HCT116 (cell line): ENCODE results near the gene ARHGAP33. TPM values are rescaled to one million over a fixed set of nuclear protein-coding genes. Genes with fewer than 3 reads are reported as not detected.

Source experiments
- ATAC-seq: fragments of 200-7000 bp; cut with Tn5 transposase; 2 replicates; pipeline ENCODE4 v1.9.1; 2020; ENCODE audit warnings: mild to moderate bottlenecking, moderate library complexity
- BruUV-seq: library from RNA; stranded (reverse); fragments of 400-500 nt; replicated peaks from 2 replicates; lab custom pipeline; 2021; lab: Mats Ljungman, UMichigan
- CTCF ChIA-PET: fragments of 300-600 bp; sonication (Branson Sonifier 250); formaldehyde crosslinking; loops from one replicate; lab custom pipeline; 2021; ENCODE audit warnings: antibody characterized with exemption; lab: Charles Lee
- POLR2A ChIA-PET: fragments of 300-600, 350-600 bp; sonication (Branson Sonifier 250); formaldehyde crosslinking; loops from one replicate; lab custom pipeline; 2021; ENCODE audit warnings: antibody characterized with exemption; lab: Charles Lee
- RAD21 ChIA-PET, 2 experiments: fragments of 300-600 bp; sonication (Branson Sonifier 250); formaldehyde crosslinking; loops; one replicate each; lab custom pipeline; 2023; ENCODE audit warnings: low total read pairs in 2 of 2; ENCODE audit not compliant: uncharacterized antibody in 2 of 2, unreplicated experiment in 2 of 2, low non-redundant PET in 1 of 2; lab: Charles Lee
- DNase-seq: peaks from one replicate; pipeline ENCODE4 v3.0.0-alpha.2; 2010; ENCODE audit warnings: low read depth, low spot score
- H2AFZ ChIP-seq: fragments of 200-600 bp; shearing (Covaris generic), sonication (generic); 2 replicates; pipeline ENCODE4 v1.6.1; 2017; ENCODE audit warnings: low read depth, mixed run types, mixed read lengths, antibody characterized with exemption, low read length; ENCODE audit not compliant: poor library complexity, severe bottlenecking
- H3K27ac ChIP-seq: 2 replicates; pipeline ENCODE4 v1.5.1; 2012; ENCODE audit warnings: low read depth, low read length
- H3K27me3 ChIP-seq: fragments of 200-600 bp; sonication (generic); 2 replicates; pipeline ENCODE4 v1.6.1; 2016; ENCODE audit warnings: mixed run types, low read length, mixed read lengths; ENCODE audit not compliant: insufficient read depth
- H3K36me3 ChIP-seq, 2 experiments: fragments of 200-500 bp in 1 of 2; fragments of 200-600 bp in 1 of 2; sonication (Bioruptor generic) in 1 of 2; sonication (generic) in 1 of 2; 2 replicates each; pipeline versions ENCODE4 v1.5.1 to v1.6.1; 2014 to 2016; ENCODE audit warnings: low read length in 2 of 2, inconsistent platforms in 1 of 2, mixed read lengths in 1 of 2, mixed run types in 1 of 2; ENCODE audit not compliant: insufficient read depth in 2 of 2, control insufficient read depth in 1 of 2
- H3K4me1 ChIP-seq, 2 experiments: fragments of 200-600 bp in 1 of 2; sonication (generic) in 1 of 2; 2 replicates each; pipeline versions ENCODE4 v1.5.1 to v1.6.1; 2012 to 2017; ENCODE audit warnings: low read length in 2 of 2, inconsistent platforms in 1 of 2, mild to moderate bottlenecking in 1 of 2, mixed read lengths in 1 of 2, mixed run types in 1 of 2, moderate library complexity in 1 of 2; ENCODE audit not compliant: insufficient read depth in 2 of 2, control insufficient read depth in 1 of 2
- H3K4me2 ChIP-seq: fragments of 200-600 bp; sonication (generic); 2 replicates; pipeline ENCODE4 v1.6.1; 2017; ENCODE audit warnings: mixed run types, low read length, mixed read lengths
- H3K4me3 ChIP-seq, 2 experiments: fragments of 200-600 bp in 1 of 2; sonication (generic) in 1 of 2; replicated peaks in 1 of 2; 2 replicates each; pipeline ENCODE4 v1.5.1; 2011 to 2016; ENCODE audit warnings: low read length in 2 of 2, control low read depth in 1 of 2, low read depth in 1 of 2, mild to moderate bottlenecking in 1 of 2, mixed read lengths in 1 of 2, mixed run types in 1 of 2
- H3K79me2 ChIP-seq: fragments of 200-600 bp; sonication (generic); 2 replicates; pipeline ENCODE4 v1.6.1; 2017; ENCODE audit warnings: mild to moderate bottlenecking, mixed run types, low read length, moderate library complexity, mixed read lengths; ENCODE audit not compliant: insufficient read depth
- H3K9ac ChIP-seq: fragments of 200-600 bp; sonication (generic); 2 replicates; pipeline ENCODE4 v1.6.1; 2016; ENCODE audit warnings: low read length, mixed read lengths
- H3K9me2 ChIP-seq: fragments of 200-600 bp; sonication (generic), shearing (Covaris generic); 2 replicates; pipeline ENCODE4 v1.6.1; 2017; ENCODE audit warnings: mixed run types, mild to moderate bottlenecking, moderate library complexity; ENCODE audit not compliant: insufficient read depth
- H3K9me3 ChIP-seq, 2 experiments: fragments of 200-500 bp in 1 of 2; fragments of 200-600 bp in 1 of 2; sonication (Bioruptor generic) in 1 of 2; sonication (generic) in 1 of 2; 2 replicates each; pipeline ENCODE4 v1.6.1; 2014 to 2017; ENCODE audit warnings: low read length in 2 of 2, mixed read lengths in 2 of 2, inconsistent platforms in 1 of 2, low read depth in 1 of 2, mild to moderate bottlenecking in 1 of 2, mixed run types in 1 of 2, moderate library complexity in 1 of 2; ENCODE audit not compliant: control insufficient read depth in 1 of 2, insufficient read depth in 1 of 2
- H4K20me1 ChIP-seq: fragments of 200-600 bp; sonication (generic), shearing (Covaris generic); 2 replicates; pipeline ENCODE4 v1.6.1; 2017; ENCODE audit warnings: mixed run types, mild to moderate bottlenecking, moderate library complexity; ENCODE audit not compliant: insufficient read depth
- CBX3 ChIP-seq: IDR thresholded peaks from 2 replicates; pipeline ENCODE4 v1.6.1; 2012; ENCODE audit warnings: low read depth
- CEBPB ChIP-seq: IDR thresholded peaks from 2 replicates; pipeline ENCODE4 v1.6.1; 2012; ENCODE audit warnings: low read depth
- EGR1 ChIP-seq: IDR thresholded peaks from 2 replicates; pipeline ENCODE4 v1.6.1; 2012; ENCODE audit warnings: low read depth
- ELF1 ChIP-seq: IDR thresholded peaks from 2 replicates; pipeline ENCODE4 v1.6.1; 2012; ENCODE audit warnings: low read depth, borderline replicate concordance
- EZH2 ChIP-seq: fragments of 200-600 bp; sonication (generic); IDR thresholded peaks from 2 replicates; pipeline ENCODE4 v1.6.1; 2017; ENCODE audit warnings: antibody characterized with exemption, mixed run types
- EZH2phosphoT487 ChIP-seq: fragments of 200-600 bp; IDR thresholded peaks from 2 replicates; pipeline ENCODE4 v1.6.1; 2018; ENCODE audit warnings: antibody characterized with exemption, borderline replicate concordance
- POLR2A ChIP-seq: IDR thresholded peaks from 2 replicates; pipeline ENCODE4 v1.7.0; 2011; ENCODE audit warnings: borderline replicate concordance; ENCODE audit not compliant: insufficient read depth, insufficient read length; ENCODE audit errors: extremely low read depth
- POLR2AphosphoS5 ChIP-seq: IDR thresholded peaks from 2 replicates; pipeline ENCODE4 v1.6.1; 2011; ENCODE audit warnings: mild to moderate bottlenecking, low read depth, low read length, moderate library complexity
- SIN3A ChIP-seq: IDR thresholded peaks from 2 replicates; pipeline ENCODE4 v1.6.1; 2012; ENCODE audit warnings: low read depth
- SP1 ChIP-seq: IDR thresholded peaks from 2 replicates; pipeline ENCODE4 v1.6.1; 2012; ENCODE audit warnings: low read depth
- TCF7L2 ChIP-seq: IDR thresholded peaks from 2 replicates; pipeline ENCODE4 v1.7.0; 2011; ENCODE audit warnings: borderline replicate concordance, inconsistent platforms; ENCODE audit not compliant: insufficient read depth, insufficient read length; ENCODE audit errors: extremely low read depth
- intact Hi-C: fragments of 100-400 bp; cut with micrococcal nuclease; formaldehyde crosslinking; loops from 2 replicates; pipeline ENCODE4 v1.10.0; 2022
- total RNA-seq: library from RNA; stranded (reverse); gene quantifications from one replicate; pipeline ENCODE4 v1.2.1, GENCODE V29; 2021; ENCODE audit not compliant: unreplicated experiment
- TF ChIP-seq, protein P1 (sequence below): IDR thresholded peaks from 2 replicates; pipeline ENCODE4 v1.6.1; 2012
- TF ChIP-seq, protein P2 (sequence below): IDR thresholded peaks from 2 replicates; pipeline ENCODE4 v1.6.1; 2012
- TF ChIP-seq, protein P3 (sequence below): IDR thresholded peaks from 2 replicates; pipeline ENCODE4 v1.6.1; 2012; ENCODE audit warnings: low read depth

ARHGAP33 gene
- total RNA-seq, 1 experiment from 2014 or later: 30.2 TPM

- RAD21 ChIA-PET: no interaction called here
These were observed 7.9 kb upstream of the ARHGAP33 start for GRCh38 chr19:35767288-35768081.

More at GRCh38 chr19:35767288-35768081, 7.9 kb upstream of the ARHGAP33 start:
- Histone ChIP-seq H3K27me3 (no peaks in the 10 kb centered on the region), H4K20me1 (no peaks in the 10 kb centered on the region), H3K4me3 (no peak overlapping the region), H3K4me1 (no peaks in the 10 kb centered on the region), H3K9me3 (no peaks in the 10 kb centered on the region), H3K9me2 (no peaks in the 10 kb centered on the region), H3K4me2 (no peak overlapping the region), H3K79me2 (no peaks in the 10 kb centered on the region), H2AFZ (no peak overlapping the region), H3K9ac (no peak overlapping the region), H3K27ac (no peak overlapping the region), H3K36me3 (peaks cover 0 to 9% of the 10 kb centered on the region in 2 experiments; a peak in 1 of 4 replicates)
- ATAC-seq (peak; percentile 49; the same call in 1 of the 2 replicates), DNase-seq (no peak)
- intact Hi-C loops: no loop called here
- BruUV-seq: no TSS peak
- ChIA-PET POLR2A (interaction anchor here (1.1 kb wide), 1 partner anchor 10 kb away, joined by 3 read pairs; the partner anchor contains the start of gene HSPB6), CTCF (no interaction called here)
- TF ChIP-seq POLR2AphosphoS5: no peak
- TF ChIP-seq EZH2phosphoT487: no peak
- TF ChIP-seq POLR2A: no peak
- TF ChIP-seq, protein P1, sequence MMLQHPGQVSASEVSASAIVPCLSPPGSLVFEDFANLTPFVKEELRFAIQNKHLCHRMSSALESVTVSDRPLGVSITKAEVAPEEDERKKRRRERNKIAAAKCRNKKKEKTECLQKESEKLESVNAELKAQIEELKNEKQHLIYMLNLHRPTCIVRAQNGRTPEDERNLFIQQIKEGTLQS: no peak
- TF ChIP-seq EGR1: no peak
- no peak for TF ChIP-seq SP1
- TF ChIP-seq, protein P2, sequence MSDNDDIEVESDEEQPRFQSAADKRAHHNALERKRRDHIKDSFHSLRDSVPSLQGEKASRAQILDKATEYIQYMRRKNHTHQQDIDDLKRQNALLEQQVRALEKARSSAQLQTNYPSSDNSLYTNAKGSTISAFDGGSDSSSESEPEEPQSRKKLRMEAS: no peak
- no peak for TF ChIP-seq TCF7L2
- TF ChIP-seq, protein P3, sequence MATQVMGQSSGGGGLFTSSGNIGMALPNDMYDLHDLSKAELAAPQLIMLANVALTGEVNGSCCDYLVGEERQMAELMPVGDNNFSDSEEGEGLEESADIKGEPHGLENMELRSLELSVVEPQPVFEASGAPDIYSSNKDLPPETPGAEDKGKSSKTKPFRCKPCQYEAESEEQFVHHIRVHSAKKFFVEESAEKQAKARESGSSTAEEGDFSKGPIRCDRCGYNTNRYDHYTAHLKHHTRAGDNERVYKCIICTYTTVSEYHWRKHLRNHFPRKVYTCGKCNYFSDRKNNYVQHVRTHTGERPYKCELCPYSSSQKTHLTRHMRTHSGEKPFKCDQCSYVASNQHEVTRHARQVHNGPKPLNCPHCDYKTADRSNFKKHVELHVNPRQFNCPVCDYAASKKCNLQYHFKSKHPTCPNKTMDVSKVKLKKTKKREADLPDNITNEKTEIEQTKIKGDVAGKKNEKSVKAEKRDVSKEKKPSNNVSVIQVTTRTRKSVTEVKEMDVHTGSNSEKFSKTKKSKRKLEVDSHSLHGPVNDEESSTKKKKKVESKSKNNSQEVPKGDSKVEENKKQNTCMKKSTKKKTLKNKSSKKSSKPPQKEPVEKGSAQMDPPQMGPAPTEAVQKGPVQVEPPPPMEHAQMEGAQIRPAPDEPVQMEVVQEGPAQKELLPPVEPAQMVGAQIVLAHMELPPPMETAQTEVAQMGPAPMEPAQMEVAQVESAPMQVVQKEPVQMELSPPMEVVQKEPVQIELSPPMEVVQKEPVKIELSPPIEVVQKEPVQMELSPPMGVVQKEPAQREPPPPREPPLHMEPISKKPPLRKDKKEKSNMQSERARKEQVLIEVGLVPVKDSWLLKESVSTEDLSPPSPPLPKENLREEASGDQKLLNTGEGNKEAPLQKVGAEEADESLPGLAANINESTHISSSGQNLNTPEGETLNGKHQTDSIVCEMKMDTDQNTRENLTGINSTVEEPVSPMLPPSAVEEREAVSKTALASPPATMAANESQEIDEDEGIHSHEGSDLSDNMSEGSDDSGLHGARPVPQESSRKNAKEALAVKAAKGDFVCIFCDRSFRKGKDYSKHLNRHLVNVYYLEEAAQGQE: no peak
- TF ChIP-seq CBX3: no peak
- TF ChIP-seq EZH2: no peak
- TF ChIP-seq ELF1: no peak
- TF ChIP-seq SIN3A: no peak
- TF ChIP-seq CEBPB: no peak
